ENCODE data around the gene KCNC1. TPM values are rescaled to one million over a fixed set of nuclear protein-coding genes. Genes with fewer than 3 reads are reported as not detected.

The KCNC1 gene
- polyA plus RNA-seq, 1 of the 3 experiments (the other 2 are of a cell fraction), result 0.18 TPM

GRCh38 chr11:17692931-17693330 lies 41.6 kb upstream of the KCNC1 start:
- DNase-seq, result no peak
- Histone ChIP-seq H3K9me3 (no peaks in the 10 kb centered on the region), H3K36me3 (replicated peaks in 1 of 2; ENCODE audit: control insufficient read depth in 1 of 2, insufficient read depth in 2 of 2, low read length in 1 of 2) (no peaks in the 10 kb centered on the region), H3K4me2 (no peak overlapping the region), H3K9ac (no peak overlapping the region), H3K4me3 (ENCODE audit: low read depth in 2 of 2, low read length in 1 of 2) (no peak overlapping the region), H4K20me1 (ENCODE audit: insufficient read depth) (no peaks in the 10 kb centered on the region), H3K27me3 (ENCODE audit: insufficient read depth) (peaks cover 13% of the 10 kb centered on the region; the same call in 1 of the 2 replicates), H3K4me1 (ENCODE audit: control insufficient read depth in 1 of 2, insufficient read depth in 2 of 2, low read depth in 1 of 2, low read length in 1 of 2) (no peaks in the 10 kb centered on the region), H3K9me2 (no peaks in the 10 kb centered on the region), H3F3A (replicated peaks; ENCODE audit: insufficient read depth) (no peaks in the 10 kb centered on the region), H3K27ac (ENCODE audit: low read depth in 2 of 2, low read length in 1 of 2) (no peak overlapping the region), H2AFZ (ENCODE audit: low read depth) (no peak overlapping the region), H3K79me2 (ENCODE audit: insufficient read depth) (no peaks in the 10 kb centered on the region)
- CTCF ChIA-PET, result interaction anchor here (1.0 kb wide), 1 partner anchor 38 kb away, joined by 3 read pairs; no protein-coding TSS in a partner anchor
- TF ChIP-seq TCF12 (IDR thresholded peaks at IDR 0.05), result no peak
- no peak for TF ChIP-seq MEF2A (IDR thresholded peaks at IDR 0.05; ENCODE audit: borderline replicate concordance, low read depth)
- no peak for TF ChIP-seq POLR2AphosphoS5 (IDR thresholded peaks at IDR 0.05; ENCODE audit: low read depth, low read length)
- TF ChIP-seq NRF1 (IDR thresholded peaks at IDR 0.05; ENCODE audit: low read depth, low read length), result no peak
- TF ChIP-seq SMC3 (IDR thresholded peaks at IDR 0.05; ENCODE audit: low read depth, low read length), result no peak
- no peak for TF ChIP-seq RAD21 (IDR thresholded peaks at IDR 0.05; ENCODE audit: low read length)
- TF ChIP-seq RFX5 (IDR thresholded peaks at IDR 0.05; ENCODE audit: low read length), result no peak
- no peak for TF ChIP-seq USF2 (IDR thresholded peaks at IDR 0.05; ENCODE audit: borderline replicate concordance, low read depth, low read length)
- no peak for TF ChIP-seq TAF1 (IDR thresholded peaks at IDR 0.05; ENCODE audit: borderline replicate concordance, low read depth, low read length)
- no peak for TF ChIP-seq CHD2 (IDR thresholded peaks at IDR 0.05; ENCODE audit: low read length, partially characterized antibody)
- no peak for TF ChIP-seq REST (IDR thresholded peaks at IDR 0.05; ENCODE audit: low read depth, low read length)
- POLR2A ChIA-PET, result no interaction called here
- WGBS (ENCODE audit: low lambda C conversion rate), result 54% methylated on average over 7 of the region's 7 CpGs

- H3K36me3 ChIP-seq (replicated peaks in 1 of 2; ENCODE audit: control insufficient read depth in 1 of 2, insufficient read depth in 2 of 2, low read length in 1 of 2), result no peaks in the 10 kb centered on the region
- no peaks in the 10 kb centered on the region for H3K9me3 ChIP-seq
- no peak overlapping the region for H3K4me3 ChIP-seq (ENCODE audit: low read depth in 2 of 2, low read length in 1 of 2)
- no peaks in the 10 kb centered on the region for H3F3A ChIP-seq (replicated peaks; ENCODE audit: insufficient read depth)
- WGBS (ENCODE audit: low lambda C conversion rate), result 30% methylated on average over 4 of the region's 4 CpGs
- H3K27me3 ChIP-seq (ENCODE audit: insufficient read depth), result peaks cover 13% of the 10 kb centered on the region; the same call in 1 of the 2 replicates
- no peaks in the 10 kb centered on the region for H3K4me1 ChIP-seq (ENCODE audit: control insufficient read depth in 1 of 2, insufficient read depth in 2 of 2, low read depth in 1 of 2, low read length in 1 of 2)
- no peaks in the 10 kb centered on the region for H3K9me2 ChIP-seq
- POLR2A ChIA-PET, result no interaction called here
- no peak for DNase-seq
- H3K4me2 ChIP-seq, result no peak overlapping the region
- no peaks in the 10 kb centered on the region for H3K79me2 ChIP-seq (ENCODE audit: insufficient read depth)
- no peak overlapping the region for H3K9ac ChIP-seq
- CTCF ChIA-PET, result interaction anchor here (1.0 kb wide), 1 partner anchor 37 kb away, joined by 3 read pairs; no protein-coding TSS in a partner anchor
- H3K27ac ChIP-seq (ENCODE audit: low read depth in 2 of 2, low read length in 1 of 2), result no peak overlapping the region
- no peak overlapping the region for H2AFZ ChIP-seq (ENCODE audit: low read depth)
- no peaks in the 10 kb centered on the region for H4K20me1 ChIP-seq (ENCODE audit: insufficient read depth)
- TF ChIP-seq TAF1 (IDR thresholded peaks at IDR 0.05; ENCODE audit: borderline replicate concordance, low read depth, low read length) (no peak), RXRA (IDR thresholded peaks at IDR 0.05; ENCODE audit: borderline replicate concordance, low read depth) (no peak), SIN3A (IDR thresholded peaks at IDR 0.05; ENCODE audit: borderline replicate concordance, low read depth, low read length) (no peak), FOXJ3 (CRISPR knock-in tag; IDR thresholded peaks at IDR 0.05) (no peak), RCOR1 (IDR thresholded peaks at IDR 0.05; ENCODE audit: low read length) (no peak)
Observed at GRCh38 chr11:17693531-17693930, 41.0 kb upstream of the KCNC1 start.

Data from SK-N-SH (cell line).